Stimulated activated CD4-positive, alpha-beta T cell treated with anti-CD3 and anti-CD28 coated beads, Interleukin-15, amount 100 ng/mL, for 24 hours (primary cell): ENCODE results near the gene RAB2B.
"Not testable (repeated sequence)": the region's sequence is repeated elsewhere in the genome, so short reads cannot be mapped to it uniquely, and the experiment has no call there.

ENCODE experiments used
- DNase-seq: peaks from one replicate; pipeline ENCODE4 v3.0.0-alpha.2; 2020

Gene RAB2B

GRCh38 chr14:21486640-21487087, 9.9 kb upstream of the RAB2B start:
- DNase-seq: no peak

- DNase-seq: peak; percentile 88
Observed at GRCh38 chr14:21476523-21476924, 235 bp downstream of the RAB2B start.

- DNase-seq: no peak
Observed at GRCh38 chr14:21475767-21476522, 814 bp downstream of the RAB2B start.

GRCh38 chr14:21467616-21468015, 9.1 kb downstream of the RAB2B start:
- no peak for DNase-seq

- peak; percentile 100 for DNase-seq
Observed at GRCh38 chr14:21455912-21456667, 20.7 kb downstream of the RAB2B start, which contains the start of gene CHD8. Gene CHD8 (minus strand): TSS chr14:21456123. CDS start chr14:21431643, 24,480 bp downstream.

GRCh38 chr14:21455592-21455911, 21.2 kb downstream of the RAB2B start:
- no peak for DNase-seq

GRCh38 chr14:21454843-21455544, 21.8 kb downstream of the RAB2B start:
- no peak for DNase-seq

GRCh38 chr14:21449899-21450216, 26.9 kb downstream of the RAB2B start:
- DNase-seq: no peak

- not testable (repeated sequence) for DNase-seq
Observed at GRCh38 chr14:21442657-21443056, 34.1 kb downstream of the RAB2B start.

GRCh38 chr14:21440859-21441258, 35.9 kb downstream of the RAB2B start:
- no peak for DNase-seq

GRCh38 chr14:21437063-21437901, 39.5 kb downstream of the RAB2B start:
- DNase-seq: peak; percentile 99

- no peak for DNase-seq
Observed at GRCh38 chr14:21436567-21437062, 40.1 kb downstream of the RAB2B start.

GRCh38 chr14:21431126-21431525, 45.6 kb downstream of the RAB2B start:
- no peak for DNase-seq

GRCh38 chr14:21428930-21429329, 47.8 kb downstream of the RAB2B start:
- DNase-seq: no peak

- no peak for DNase-seq
Observed at GRCh38 chr14:21426692-21427091, 50.1 kb downstream of the RAB2B start.

- DNase-seq: no peak
Observed at GRCh38 chr14:21419528-21419927, 57.2 kb downstream of the RAB2B start.

- no peak for DNase-seq
Observed at GRCh38 chr14:21415329-21415728, 61.4 kb downstream of the RAB2B start.

GRCh38 chr14:21414137-21414631, 62.6 kb downstream of the RAB2B start:
- DNase-seq: no peak
